Ascending aorta (tissue), 2 donors: ENCODE results near the gene HEMGN. TPM values are rescaled to one million over a fixed set of nuclear protein-coding genes. Genes with fewer than 3 reads are reported as not detected.

ENCODE experiments used
- DNase-seq, 2 donors: peaks; one replicate each; pipeline ENCODE4 v3.0.0-alpha.2; 2019; ENCODE audit warnings: low spot score in 2 of 2
- H3K27ac ChIP-seq, 2 donors: fragments of 200-600 bp; sonication (generic); one replicate each; pipeline ENCODE4 v1.5.1; 2016 to 2017; ENCODE audit warnings: mild to moderate bottlenecking in 1 of 2
- H3K27me3 ChIP-seq: fragments of 200-600 bp; sonication (generic); one replicate; pipeline ENCODE4 v1.5.1; 2017
- H3K36me3 ChIP-seq, 2 donors: fragments of 200-600 bp; sonication (generic); one replicate each; pipeline ENCODE4 v1.5.1; 2016
- H3K4me1 ChIP-seq, 2 donors: fragments of 200-600 bp; sonication (generic); one replicate each; pipeline ENCODE4 v1.5.1; 2016 to 2017; ENCODE audit warnings: mild to moderate bottlenecking in 1 of 2
- H3K4me3 ChIP-seq, 2 donors: fragments of 200-600 bp; sonication (generic); one replicate each; pipeline ENCODE4 v1.5.1; 2016 to 2017; ENCODE audit warnings: mild to moderate bottlenecking in 1 of 2
- H3K9me3 ChIP-seq, 2 donors: fragments of 200-600 bp; sonication (generic); one replicate each; pipeline ENCODE4 v1.5.1; 2016
- intact Hi-C: fragments of 100-400 bp; cut with DNase I; formaldehyde crosslinking; loops from one replicate; pipeline ENCODE4 v1.15.1; 2023
- total RNA-seq: library from RNA; depleted of rRNA; stranded (reverse); fragments of >200 nt; gene quantifications from one replicate; pipeline ENCODE4 v1.1.0, GENCODE V29; 2016
- TF ChIP-seq, protein P1 (sequence below), 3 experiments: fragments of 200-600 bp in 2 of 3; fragments of 450-650 bp in 1 of 3; sonication (generic) in 2 of 3; IDR thresholded peaks; one replicate each; pipeline ENCODE4 v1.5.1; 2016 to 2019; ENCODE audit warnings: antibody characterized with exemption in 3 of 3, mild to moderate bottlenecking in 1 of 3, moderate library complexity in 1 of 3

The HEMGN gene
- total RNA-seq, 1 donor from 2014 or later = not detected

DNA sequence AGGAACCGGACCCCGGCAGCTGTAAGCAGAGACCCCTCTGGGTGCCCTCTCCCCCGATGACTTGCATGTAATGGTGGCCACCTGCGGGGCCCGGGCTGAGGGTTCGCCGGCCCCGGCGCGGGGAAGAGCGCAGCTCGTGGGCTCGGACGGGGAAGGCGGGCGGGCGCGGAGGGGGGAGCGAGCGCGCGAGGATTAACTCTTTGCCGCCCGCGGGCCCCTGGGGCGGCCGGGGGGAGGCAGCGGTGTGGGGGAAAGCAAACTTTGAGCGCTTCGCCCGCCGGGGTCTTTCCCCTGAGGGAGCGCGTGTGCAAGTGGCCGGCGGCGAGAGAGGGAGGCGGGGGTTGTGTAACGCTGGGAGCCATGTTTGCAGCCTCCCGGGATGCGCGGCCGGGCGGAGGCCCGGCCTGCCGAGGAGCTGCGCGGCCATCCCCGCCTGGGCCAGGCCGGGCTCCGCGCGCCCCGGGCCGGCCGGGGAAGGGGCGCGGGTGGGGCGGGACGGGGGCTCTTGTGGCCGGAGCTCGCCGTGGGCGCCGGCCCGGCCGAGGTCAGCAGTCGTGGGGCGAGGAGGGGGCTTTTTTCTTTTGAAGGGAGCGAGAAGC is 45.7 kb upstream of the HEMGN start:
- Histone ChIP-seq H3K36me3 (no peaks in the 10 kb centered on the region), H3K27me3 (no peaks in the 10 kb centered on the region), H3K4me1 (peaks cover 7 to 20% of the 10 kb centered on the region in 2 donors), H3K9me3 (no peaks in the 10 kb centered on the region), H3K27ac (peak overlapping the region; percentile 97 to 99), H3K4me3 (peak overlapping the region; percentile 86 to 91)
- peak in 1 of 2 donors; percentile 67 for DNase-seq
- TF ChIP-seq, protein P1, sequence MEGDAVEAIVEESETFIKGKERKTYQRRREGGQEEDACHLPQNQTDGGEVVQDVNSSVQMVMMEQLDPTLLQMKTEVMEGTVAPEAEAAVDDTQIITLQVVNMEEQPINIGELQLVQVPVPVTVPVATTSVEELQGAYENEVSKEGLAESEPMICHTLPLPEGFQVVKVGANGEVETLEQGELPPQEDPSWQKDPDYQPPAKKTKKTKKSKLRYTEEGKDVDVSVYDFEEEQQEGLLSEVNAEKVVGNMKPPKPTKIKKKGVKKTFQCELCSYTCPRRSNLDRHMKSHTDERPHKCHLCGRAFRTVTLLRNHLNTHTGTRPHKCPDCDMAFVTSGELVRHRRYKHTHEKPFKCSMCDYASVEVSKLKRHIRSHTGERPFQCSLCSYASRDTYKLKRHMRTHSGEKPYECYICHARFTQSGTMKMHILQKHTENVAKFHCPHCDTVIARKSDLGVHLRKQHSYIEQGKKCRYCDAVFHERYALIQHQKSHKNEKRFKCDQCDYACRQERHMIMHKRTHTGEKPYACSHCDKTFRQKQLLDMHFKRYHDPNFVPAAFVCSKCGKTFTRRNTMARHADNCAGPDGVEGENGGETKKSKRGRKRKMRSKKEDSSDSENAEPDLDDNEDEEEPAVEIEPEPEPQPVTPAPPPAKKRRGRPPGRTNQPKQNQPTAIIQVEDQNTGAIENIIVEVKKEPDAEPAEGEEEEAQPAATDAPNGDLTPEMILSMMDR (IDR thresholded peaks at IDR 0.05) = no peak
- intact Hi-C loops = loop anchor here (1.0 to 10.0 kb wide), 7 partner anchors 51 to 811 kb away; partner anchors contain the start of genes ANKS6, NANS, TBC1D2 and TDRD7

DNA sequence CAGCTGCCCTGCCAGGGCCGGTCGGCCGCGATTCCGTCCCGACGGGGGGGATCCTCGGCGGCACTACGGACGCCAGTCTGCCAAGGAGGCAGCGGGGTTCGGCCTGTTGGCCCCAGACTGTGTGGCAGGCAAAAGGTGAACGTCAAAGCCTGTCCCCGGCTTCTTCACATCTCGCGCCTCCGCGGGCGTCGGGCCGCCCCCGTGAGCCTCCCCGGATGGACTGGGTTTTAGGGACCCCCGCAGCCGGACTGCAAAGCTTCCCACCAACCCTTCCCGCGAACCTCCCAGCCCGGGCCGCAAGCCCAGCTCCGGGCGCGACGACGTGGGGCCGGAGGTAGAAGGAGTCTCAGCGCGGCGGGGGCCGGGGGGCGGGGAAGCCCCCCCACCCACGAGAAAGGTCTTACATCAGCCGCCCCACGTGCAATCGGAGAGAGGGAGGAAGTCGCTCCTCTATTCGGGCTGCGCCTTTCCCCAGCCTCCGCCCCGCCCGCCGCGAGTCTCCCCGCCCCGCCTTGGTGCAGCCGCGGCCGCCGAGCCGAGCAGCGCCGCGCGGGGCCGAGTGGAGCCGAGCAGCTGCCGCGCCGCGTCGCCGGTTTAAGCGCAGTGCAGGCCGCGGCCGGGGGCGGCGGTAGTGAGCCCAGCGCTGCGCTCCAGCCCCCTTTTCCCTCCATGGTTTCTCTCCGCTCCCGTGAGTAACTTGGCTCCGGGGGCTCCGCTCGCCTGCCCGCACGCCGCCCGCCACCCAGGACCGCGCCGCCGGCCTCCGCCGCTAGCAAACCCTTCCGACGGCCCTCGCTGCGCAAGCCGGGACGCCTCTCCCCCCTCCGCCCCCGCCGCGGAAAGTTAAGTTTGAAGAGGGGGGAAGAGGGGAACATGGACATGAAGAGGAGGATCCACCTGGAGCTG is 45.0 kb upstream of the HEMGN start, which contains the start of gene ANP32B:
ANP32B (plus strand) TSS at position 659 of the 906 bp plus-strand sequence; CDS start at position 874, 215 bp downstream.
- peaks cover 7 to 17% of the 10 kb centered on the region in 2 donors for H3K4me1 ChIP-seq
- intact Hi-C loops = loop anchor here (1.0 to 10.0 kb wide), 4 partner anchors 73 to 812 kb away; partner anchors contain the start of genes ANKS6, NANS and TDRD7
- peak within 1 kb of the TSS; percentile 86 to 91 for H3K4me3 ChIP-seq
- no peaks in the 10 kb centered on the region for H3K36me3 ChIP-seq
- H3K27ac ChIP-seq = peak within 1 kb of the TSS; percentile 97 to 99
- TF ChIP-seq, protein P1 (IDR thresholded peaks at IDR 0.05) = peak; percentile 65 to 98 (median 71)
- H3K27me3 ChIP-seq = no peaks in the 10 kb centered on the region
- no peaks in the 10 kb centered on the region for H3K9me3 ChIP-seq
- DNase-seq = peak; percentile 63 to 95

DNA sequence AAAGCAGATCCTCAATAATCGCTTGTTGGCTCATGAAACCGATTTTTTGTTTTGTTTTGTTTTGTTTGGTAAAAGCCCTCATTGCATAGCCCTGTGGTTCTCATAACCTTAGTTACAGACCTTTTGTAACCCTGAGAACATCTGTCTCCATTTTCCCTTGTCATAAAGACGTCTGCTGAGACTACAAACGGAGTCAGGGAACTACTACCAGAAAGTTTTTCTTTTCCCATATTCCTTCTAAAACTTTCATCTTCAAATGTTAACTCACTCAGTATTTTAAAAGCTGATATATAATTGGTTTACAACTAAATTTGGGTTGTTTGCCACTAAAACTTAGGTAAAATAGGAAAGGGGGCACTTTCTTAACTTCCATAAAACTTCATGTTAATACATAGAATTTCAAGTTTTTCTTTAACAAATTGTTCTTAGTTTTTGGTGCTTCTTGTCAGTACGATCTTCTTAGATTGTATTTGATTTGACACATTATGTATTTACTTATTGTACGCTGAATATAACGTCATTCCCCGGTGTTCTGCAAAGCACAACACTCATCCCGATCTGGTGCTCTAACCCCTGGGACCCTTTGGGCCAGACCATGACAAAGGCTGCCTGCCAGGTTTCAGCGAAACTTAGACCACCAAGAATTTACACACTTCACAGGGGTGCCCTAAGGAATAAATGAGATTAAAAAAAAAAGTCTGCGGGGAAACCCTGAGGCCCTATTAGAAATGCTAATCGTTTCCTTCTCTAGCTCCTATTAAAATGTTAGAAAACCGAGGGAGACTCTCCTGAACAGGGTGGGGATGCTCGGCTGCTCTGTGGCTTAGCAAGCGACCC is 44.1 kb upstream of the HEMGN start:
- Histone ChIP-seq H3K36me3 (no peaks in the 10 kb centered on the region), H3K27ac (peak overlapping the region; percentile 56 to 99), H3K4me1 (peaks cover 7 to 11% of the 10 kb centered on the region in 2 donors), H3K27me3 (no peaks in the 10 kb centered on the region), H3K4me3 (peak overlapping the region; percentile 86 to 91), H3K9me3 (no peaks in the 10 kb centered on the region)
- DNase-seq = no peak
- TF ChIP-seq, protein P1 (IDR thresholded peaks at IDR 0.05) = no peak
- intact Hi-C loops = loop anchor here (5.0 to 10.0 kb wide), 3 partner anchors 280 to 813 kb away; partner anchors contain the start of genes ANKS6 and TDRD7

DNA sequence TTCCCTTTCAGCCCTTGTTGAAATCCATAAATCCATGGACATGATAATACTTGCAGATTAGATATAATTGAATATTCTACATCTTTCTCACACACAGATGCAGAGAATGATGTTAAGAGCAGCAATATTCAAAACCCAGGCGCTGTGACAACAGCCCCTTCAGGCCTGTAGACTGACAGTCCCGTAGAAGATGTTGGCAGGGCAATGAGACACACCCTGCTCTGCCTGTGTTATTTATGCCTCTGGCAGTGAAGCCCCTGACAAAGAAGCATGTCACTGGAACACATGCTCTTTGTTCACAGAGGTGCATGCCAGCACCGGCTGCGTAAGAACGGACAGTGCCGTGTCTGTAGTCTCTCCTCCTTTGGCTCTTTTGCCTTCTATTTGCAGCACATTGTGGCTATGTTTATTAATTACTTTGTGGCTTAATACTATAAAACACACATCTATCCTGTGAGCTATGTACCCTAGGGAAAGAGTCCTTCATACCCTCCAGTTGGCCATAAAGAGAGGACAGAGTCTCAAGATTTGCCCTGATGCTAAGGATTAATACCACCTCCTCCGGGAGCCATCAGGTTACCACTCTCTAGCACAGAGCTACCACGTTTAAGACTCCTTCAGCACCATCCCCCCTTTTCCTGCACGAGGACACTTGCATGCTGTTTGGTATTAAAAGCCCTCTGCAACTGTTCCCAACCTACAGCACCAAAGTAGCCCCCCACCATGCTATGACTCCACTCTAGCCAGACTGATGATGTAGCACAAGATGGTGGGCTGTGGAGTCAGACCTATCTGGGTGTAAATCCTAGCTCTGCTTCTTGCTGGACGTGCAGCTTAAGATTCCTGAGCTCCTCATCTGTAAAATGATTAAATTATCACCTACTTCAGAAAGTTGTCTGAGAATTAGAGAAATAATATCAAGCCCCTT is 43.2 kb upstream of the HEMGN start:
- no peaks in the 10 kb centered on the region for H3K36me3 ChIP-seq
- TF ChIP-seq, protein P1 (IDR thresholded peaks at IDR 0.05) = no peak
- intact Hi-C loops = loop anchor here (5.0 to 10.0 kb wide), 3 partner anchors 279 to 814 kb away; partner anchors contain the start of genes ANKS6 and TDRD7
- no peak overlapping the region for H3K4me3 ChIP-seq
- no peaks in the 10 kb centered on the region for H3K27me3 ChIP-seq
- no peaks in the 10 kb centered on the region for H3K9me3 ChIP-seq
- DNase-seq = no peak
- H3K4me1 ChIP-seq = peaks cover 7 to 11% of the 10 kb centered on the region in 2 donors
- H3K27ac ChIP-seq = no peak overlapping the region
